Pancreas (tissue), 10 donors: Measurements from ENCODE around the gene VSTM1. TPM values are rescaled to one million over a fixed set of nuclear protein-coding genes. Genes with fewer than 3 reads are reported as not detected.

Experiments
- ATAC-seq, 4 donors: fragments of 200-7000 bp; cut with Tn5 transposase; one replicate each; pipeline versions ENCODE4 v1.8.0 to v1.9.1; 2020; ENCODE audit warnings: mild to moderate bottlenecking in 4 of 4, moderate library complexity in 4 of 4
- DNase-seq, 6 donors: peaks; one replicate each; pipeline ENCODE4 v3.0.0-alpha.2; 2020
- FAIRE-seq: peaks from 2 replicates; lab custom pipeline; 2012; peaks lifted over from hg19 to GRCh38; lab: Jason Lieb, UNC
- H3K27ac ChIP-seq, 4 donors: fragments of 200-600 bp; sonication (generic); 1 replicate in 3 of 4; 2 replicates in 1 of 4; pipeline versions ENCODE4 v1.5.0 to v1.8.0; 2020
- H3K27me3 ChIP-seq, 4 donors: fragments of 200-600 bp; one replicate each; pipeline ENCODE4 v1.8.0; 2021
- H3K36me3 ChIP-seq, 3 donors: fragments of 200-600 bp; sonication (generic) in 1 of 3; one replicate each; pipeline versions ENCODE4 v1.5.0 to v1.8.0; 2020 to 2021
- H3K4me1 ChIP-seq, 3 donors: fragments of 200-600 bp; one replicate each; pipeline ENCODE4 v1.8.0; 2021
- H3K4me3 ChIP-seq, 4 donors: fragments of 200-600 bp; sonication (generic) in 2 of 4; one replicate each; pipeline versions ENCODE4 v1.5.0 to v1.8.0; 2020 to 2021
- H3K9me3 ChIP-seq, 4 donors: fragments of 200-600 bp; one replicate each; pipeline ENCODE4 v1.8.0; 2021
- CTCF ChIP-seq, 4 donors: fragments of 200-600 bp; sonication (generic) in 3 of 4; IDR thresholded peaks; one replicate each; pipeline versions ENCODE4 v1.5.0 to v1.8.0; 2021; ENCODE audit warnings: antibody characterized with exemption in 4 of 4
- WGBS, 2 donors: extraction: QIAGEN DNeasy Blood & Tissue Kit; methylation state at CpG; one replicate each; pipeline ENCODE4 v1.1.7; 2013; 5-methylcytosine and 5-hydroxymethylcytosine counted together
- intact Hi-C, 3 donors: fragments of 100-400 bp; cut with DNase I; formaldehyde crosslinking; loops; one replicate each; pipeline versions ENCODE4 v1.11.1 to v1.14.2; 2022
- polyA plus RNA-seq, 2 donors: library from polyadenylated mRNA; stranded (reverse); fragments of 200-250 nt; gene quantifications; one replicate each; pipeline ENCODE4 v1.2.3, GENCODE V29; 2013
- total RNA-seq, 6 donors: library from RNA; stranded (reverse); fragmentation: NEBNext Ultra II Directional in 4 of 6; extraction: Animal tissue kit (Norgen Biotek cat#: 25700) in 4 of 6; gene quantifications; one replicate each; pipeline versions ENCODE4 v1.2.1 to v1.2.4, GENCODE V29; 2021 to 2023
- donor health status: healthy with polysubstance abuse.
- donor health status: DM: no; HTN: no; CAD: no; lungs with moderate emphysema.
- donor health status: DM: no; HTN: no; CAD: no.
- donor health status: control.
- donor health status: control.
- donor health status: Bipolar disorder and iron deficiency.
- donor health status: DM: yes; HTN: yes; CAD: no.
- donor health status: DM: no; HTN: no; CAD: no.
- donor health status: DM: no; HTN: no; CAD: no.
- donor health status: DM: yes; HTN: yes; CAD: no.

The VSTM1 gene
- total and polyA plus RNA-seq, 8 donors = not detected

DNA sequence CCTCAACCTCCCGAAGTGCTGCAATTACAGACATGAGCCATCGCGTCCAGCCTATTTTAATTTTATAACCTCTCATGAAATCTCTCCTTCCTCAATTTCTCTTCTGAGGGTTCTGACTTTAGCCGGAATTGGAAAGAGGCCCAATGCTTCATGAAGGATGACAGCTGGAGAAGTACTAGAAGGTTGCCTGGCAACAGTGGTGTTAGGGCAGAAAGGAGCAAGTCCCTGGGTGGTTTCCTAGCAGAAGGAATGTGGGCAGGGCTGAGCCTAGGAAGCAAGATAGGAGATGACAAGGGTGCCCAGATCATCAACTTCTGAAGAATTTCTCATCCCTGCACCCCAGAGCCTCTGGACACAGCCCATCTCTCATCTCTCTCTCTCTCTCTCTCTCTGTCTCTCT lies 46.4 kb downstream of the VSTM1 start:
- FAIRE-seq (no peak), DNase-seq (no peak), ATAC-seq (no peak)
- no peak for TF ChIP-seq CTCF (IDR thresholded peaks at IDR 0.05)
- H3K27me3 ChIP-seq = no peaks in the 10 kb centered on the region
- no peak overlapping the region for H3K4me3 ChIP-seq
- no peaks in the 10 kb centered on the region for H3K9me3 ChIP-seq
- no peak overlapping the region for H3K27ac ChIP-seq
- no peaks in the 10 kb centered on the region for H3K4me1 ChIP-seq
- WGBS, 2 donors = 77 to 87% methylated on average over 4 of the region's 4 CpGs
- intact Hi-C loops = no loop called here
- H3K36me3 ChIP-seq = no peaks in the 10 kb centered on the region

DNA sequence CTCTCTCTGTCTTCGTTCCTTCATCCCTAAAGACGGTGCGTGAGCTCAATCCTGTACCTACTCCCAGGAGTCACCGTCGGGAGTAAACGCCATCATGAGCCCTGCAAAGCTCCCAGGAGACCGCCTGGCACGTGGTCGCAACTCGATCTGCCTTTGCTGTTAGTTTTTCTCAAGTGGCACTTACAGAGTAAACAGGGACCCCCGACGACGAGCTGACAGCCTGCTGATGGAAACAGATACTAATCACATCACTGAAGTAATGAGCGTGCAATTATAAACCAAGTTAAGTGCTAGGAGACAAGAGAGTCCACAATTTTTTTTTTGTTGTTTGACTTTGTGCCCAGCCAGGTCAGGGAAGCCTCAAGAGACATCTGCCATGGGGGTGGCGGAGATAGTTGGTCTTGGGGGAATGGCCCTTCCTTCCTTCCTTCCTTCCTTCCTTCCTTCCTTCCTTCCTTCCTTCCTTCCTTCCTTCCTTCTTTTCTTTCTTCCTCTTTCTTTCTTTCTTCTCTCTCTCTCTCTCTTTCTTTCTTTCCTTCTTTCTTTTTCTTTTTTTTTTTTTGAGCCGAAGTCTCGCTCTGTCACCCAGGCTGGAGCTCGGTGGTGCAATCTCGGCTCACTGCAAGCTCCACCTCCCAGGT lies 48.7 kb downstream of the VSTM1 start:
- intact Hi-C loops = no loop called here
- no peaks in the 10 kb centered on the region for H3K9me3 ChIP-seq
- WGBS, 2 donors = 26 to 34% methylated on average over 19 of the region's 19 CpGs
- H3K27me3 ChIP-seq = no peaks in the 10 kb centered on the region
- no peak overlapping the region for H3K27ac ChIP-seq
- no peaks in the 10 kb centered on the region for H3K36me3 ChIP-seq
- H3K4me1 ChIP-seq = no peaks in the 10 kb centered on the region
- DNase-seq (no peak), ATAC-seq (no peak), FAIRE-seq (no peak)
- no peak overlapping the region for H3K4me3 ChIP-seq
- TF ChIP-seq CTCF (IDR thresholded peaks at IDR 0.05) = no peak

DNA sequence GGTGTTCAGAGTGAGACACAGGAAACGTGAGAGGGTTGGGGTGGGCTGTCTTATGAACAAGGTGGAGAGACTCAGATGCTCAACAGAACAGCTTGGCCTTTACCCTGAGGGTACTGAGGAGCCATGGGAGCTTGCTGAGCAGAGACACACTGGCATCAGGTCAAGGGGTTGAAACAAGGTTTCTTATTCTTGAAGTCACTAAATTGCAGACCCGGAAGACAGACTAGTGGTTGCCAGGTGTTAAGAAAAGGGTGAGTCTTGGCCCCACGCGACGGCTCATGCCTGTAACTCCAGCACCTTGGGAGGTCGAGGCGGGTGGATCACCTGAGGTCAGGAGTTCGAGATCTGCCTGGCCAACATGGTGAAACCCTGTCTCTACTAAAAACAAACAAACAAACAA lies 49.8 kb downstream of the VSTM1 start:
- TF ChIP-seq CTCF (IDR thresholded peaks at IDR 0.05) = no peak
- H3K9me3 ChIP-seq = no peaks in the 10 kb centered on the region
- no peak for DNase-seq
- no peaks in the 10 kb centered on the region for H3K27me3 ChIP-seq
- 67 to 72% methylated on average over 8 of the region's 8 CpGs for WGBS, 2 donors
- no peak overlapping the region for H3K27ac ChIP-seq
- no peak overlapping the region for H3K4me3 ChIP-seq
- no peaks in the 10 kb centered on the region for H3K4me1 ChIP-seq
- intact Hi-C loops = no loop called here
- ATAC-seq = no peak
- no peaks in the 10 kb centered on the region for H3K36me3 ChIP-seq
- no peak for FAIRE-seq

DNA sequence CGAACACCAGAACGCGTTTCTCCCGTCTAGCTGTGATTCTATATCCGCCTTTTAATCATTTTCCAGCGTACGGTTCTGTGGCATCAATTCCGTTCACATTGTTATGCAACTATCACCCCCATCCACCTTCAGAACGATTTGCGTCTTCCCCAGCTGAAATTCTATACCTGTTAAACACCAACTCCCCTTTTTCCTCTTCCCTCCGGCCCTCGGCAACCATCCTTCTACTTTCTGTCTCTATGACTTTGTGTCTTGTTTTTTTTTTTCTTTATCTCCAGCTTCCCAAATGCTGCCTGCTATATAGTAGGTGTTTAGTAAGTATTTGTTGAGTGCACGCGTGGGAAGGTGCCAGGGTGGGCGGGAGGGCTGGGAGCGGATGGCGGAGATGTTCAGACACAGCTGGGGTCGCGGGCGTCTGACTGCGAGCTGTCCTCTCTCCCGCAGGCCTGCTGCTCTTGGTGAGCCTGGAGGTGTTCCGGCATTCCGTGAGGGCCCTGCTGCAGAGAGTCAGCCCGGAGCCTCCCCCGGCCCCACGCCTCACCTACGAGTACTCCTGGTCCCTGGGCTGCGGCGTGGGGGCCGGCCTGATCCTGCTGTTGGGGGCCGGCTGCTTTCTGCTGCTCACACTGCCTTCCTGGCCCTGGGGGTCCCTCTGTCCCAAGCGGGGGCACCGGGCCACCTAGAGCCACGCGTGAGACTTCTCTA lies 52.0 kb downstream of the VSTM1 start:
- H3K4me1 ChIP-seq = no peaks in the 10 kb centered on the region
- no peak overlapping the region for H3K27ac ChIP-seq
- H3K9me3 ChIP-seq = no peaks in the 10 kb centered on the region
- ATAC-seq (no peak), DNase-seq (no peak), FAIRE-seq (no peak)
- H3K27me3 ChIP-seq = no peaks in the 10 kb centered on the region
- intact Hi-C loops = no loop called here
- no peaks in the 10 kb centered on the region for H3K36me3 ChIP-seq
- no peak for TF ChIP-seq CTCF (IDR thresholded peaks at IDR 0.05)
- no peak overlapping the region for H3K4me3 ChIP-seq
- WGBS, 2 donors = 18 to 19% methylated on average over 36 of the region's 36 CpGs

- intact Hi-C loops = no loop called here
- ATAC-seq = no peak
- no peak overlapping the region for H3K27ac ChIP-seq
- WGBS, 2 donors = 76 to 87% methylated on average over 6 of the region's 6 CpGs
- no peaks in the 10 kb centered on the region for H3K27me3 ChIP-seq
- H3K36me3 ChIP-seq = no peaks in the 10 kb centered on the region
- DNase-seq = no peak
- no peaks in the 10 kb centered on the region for H3K4me1 ChIP-seq
- H3K9me3 ChIP-seq = no peaks in the 10 kb centered on the region
- H3K4me3 ChIP-seq = no peak overlapping the region
- TF ChIP-seq CTCF (IDR thresholded peaks at IDR 0.05) = no peak
- no peak for FAIRE-seq
Observed at GRCh38 chr19:54010474-54010873, 53.2 kb downstream of the VSTM1 start.
